ENCODE data around the gene ATF3. TPM values are rescaled to one million over a fixed set of nuclear protein-coding genes. Genes with fewer than 3 reads are reported as not detected.

ATF3 gene
- total RNA-seq, 1 experiment from 2014 or later, result 335 TPM

- BruUV-seq (replicated peaks), result no TSS peak
- no peaks in the 10 kb centered on the region for H4K20me1 ChIP-seq (ENCODE audit: low read length)
- H3K4me2 ChIP-seq (ENCODE audit: low read length), result no peak overlapping the region
- CTCF ChIA-PET, result no interaction called here
- POLR2A ChIA-PET (ENCODE audit: unreplicated experiment), result no interaction called here
- no peaks in the 10 kb centered on the region for H3K36me3 ChIP-seq (ENCODE audit: low read depth, low read length)
- no peaks in the 10 kb centered on the region for H3K4me1 ChIP-seq (ENCODE audit: insufficient read depth, low read length)
- H3K4me3 ChIP-seq (ENCODE audit: low read length), result no peak overlapping the region
- H3K27ac ChIP-seq (ENCODE audit: low read length), result no peak overlapping the region
- no peak for ATAC-seq
- no peak overlapping the region for H3K9ac ChIP-seq (ENCODE audit: low read length)
- no peaks in the 10 kb centered on the region for H3K9me3 ChIP-seq (ENCODE audit: low read length)
- H3K79me2 ChIP-seq (ENCODE audit: low read length), result no peaks in the 10 kb centered on the region
- intact Hi-C loops (cut with micrococcal nuclease), result no loop called here
- H2AFZ ChIP-seq (ENCODE audit: low read length), result no peak overlapping the region
- no peaks in the 10 kb centered on the region for H3F3A ChIP-seq (ENCODE audit: low read length, unreplicated experiment)
- DNase-seq, result no peak
- no peaks in the 10 kb centered on the region for H3K27me3 ChIP-seq (ENCODE audit: low read length)
- no peak for TF ChIP-seq CTCF (conservative IDR thresholded peaks at IDR 0.05; ENCODE audit: low read depth, low read length)
- TF ChIP-seq EZH2phosphoT487 (IDR thresholded peaks at IDR 0.05; ENCODE audit: borderline replicate concordance, low read length), result no peak
- no peak for TF ChIP-seq EZH2 (IDR thresholded peaks at IDR 0.05; ENCODE audit: low read length, unreplicated experiment)
- no peaks in the 10 kb centered on the region for H3K9me2 ChIP-seq (replicated peaks; ENCODE audit: low read length)
Measured at GRCh38 chr1:212649020-212649419, 40.5 kb downstream of the ATF3 start.

- Histone ChIP-seq H3K9me2 (replicated peaks; ENCODE audit: low read length) (no peaks in the 10 kb centered on the region), H4K20me1 (ENCODE audit: low read length) (no peaks in the 10 kb centered on the region), H3K4me3 (ENCODE audit: low read length) (no peak overlapping the region), H3K27ac (ENCODE audit: low read length) (no peak overlapping the region), H3K4me2 (ENCODE audit: low read length) (no peak overlapping the region), H3K9me3 (ENCODE audit: low read length) (no peaks in the 10 kb centered on the region), H3K9ac (ENCODE audit: low read length) (no peak overlapping the region), H3K4me1 (ENCODE audit: insufficient read depth, low read length) (peaks cover 1% of the 10 kb centered on the region; the same call in 1 of the 2 replicates), H3K79me2 (ENCODE audit: low read length) (no peaks in the 10 kb centered on the region), H2AFZ (ENCODE audit: low read length) (no peak overlapping the region), H3F3A (ENCODE audit: low read length, unreplicated experiment) (no peaks in the 10 kb centered on the region), H3K27me3 (ENCODE audit: low read length) (no peaks in the 10 kb centered on the region), H3K36me3 (ENCODE audit: low read depth, low read length) (no peaks in the 10 kb centered on the region)
- ChIA-PET CTCF (no interaction called here), POLR2A (ENCODE audit: unreplicated experiment) (no interaction called here)
- BruUV-seq (replicated peaks), result no TSS peak
- DNase-seq, result no peak
- TF ChIP-seq EZH2 (IDR thresholded peaks at IDR 0.05; ENCODE audit: low read length, unreplicated experiment), result no peak
- no peak for TF ChIP-seq CTCF (conservative IDR thresholded peaks at IDR 0.05; ENCODE audit: low read depth, low read length)
- no peak for TF ChIP-seq EZH2phosphoT487 (IDR thresholded peaks at IDR 0.05; ENCODE audit: borderline replicate concordance, low read length)
- ATAC-seq, result no peak
- intact Hi-C loops (cut with micrococcal nuclease), result no loop called here
Measured at GRCh38 chr1:212650228-212650627, 41.7 kb downstream of the ATF3 start.

GRCh38 chr1:212651521-212651920, 43.0 kb downstream of the ATF3 start:
- Histone ChIP-seq H2AFZ (ENCODE audit: low read length) (no peak overlapping the region), H3K4me2 (ENCODE audit: low read length) (no peak overlapping the region)
- POLR2A ChIA-PET (ENCODE audit: unreplicated experiment), result no interaction called here

More at GRCh38 chr1:212651521-212651920, 43.0 kb downstream of the ATF3 start:
- intact Hi-C loops (cut with micrococcal nuclease), result no loop called here
- no peak overlapping the region for H3K9ac ChIP-seq (ENCODE audit: low read length)
- CTCF ChIA-PET, result no interaction called here
- DNase-seq, result no peak
- H3K9me3 ChIP-seq (ENCODE audit: low read length), result no peaks in the 10 kb centered on the region
- no peaks in the 10 kb centered on the region for H3K79me2 ChIP-seq (ENCODE audit: low read length)
- no peak overlapping the region for H3K4me3 ChIP-seq (ENCODE audit: low read length)
- H3K36me3 ChIP-seq (ENCODE audit: low read depth, low read length), result no peaks in the 10 kb centered on the region
- H3K4me1 ChIP-seq (ENCODE audit: insufficient read depth, low read length), result peaks cover 14% of the 10 kb centered on the region
- H4K20me1 ChIP-seq (ENCODE audit: low read length), result no peaks in the 10 kb centered on the region
- no peak for TF ChIP-seq CTCF (conservative IDR thresholded peaks at IDR 0.05; ENCODE audit: low read depth, low read length)
- TF ChIP-seq EZH2 (IDR thresholded peaks at IDR 0.05; ENCODE audit: low read length, unreplicated experiment), result no peak
- TF ChIP-seq EZH2phosphoT487 (IDR thresholded peaks at IDR 0.05; ENCODE audit: borderline replicate concordance, low read length), result no peak
- no peaks in the 10 kb centered on the region for H3K9me2 ChIP-seq (replicated peaks; ENCODE audit: low read length)
- H3F3A ChIP-seq (ENCODE audit: low read length, unreplicated experiment), result no peaks in the 10 kb centered on the region
- H3K27ac ChIP-seq (ENCODE audit: low read length), result no peak overlapping the region
- ATAC-seq, result no peak
- BruUV-seq (replicated peaks), result no TSS peak
- no peaks in the 10 kb centered on the region for H3K27me3 ChIP-seq (ENCODE audit: low read length)

Data from PC-3 (cell line).